H9 (cell line): ENCODE data around the gene KIF26B. TPM values are rescaled to one million over a fixed set of nuclear protein-coding genes. Genes with fewer than 3 reads are reported as not detected.

ENCODE experiments used
- DNase-seq: peaks from one replicate; pipeline ENCODE4 v3.0.0-alpha.2; 2017
- H2AFZ ChIP-seq: one replicate; pipeline ENCODE4 v1.6.1; 2013; ENCODE audit warnings: mild to moderate bottlenecking, low read length, control low read depth, moderate library complexity
- H2AK5ac ChIP-seq: 2 replicates; pipeline ENCODE4 v1.6.1; 2013; ENCODE audit warnings: low read length, control low read depth, mixed read lengths; ENCODE audit not compliant: insufficient read length
- H2BK120ac ChIP-seq: one replicate; pipeline ENCODE4 v1.6.1; 2013; ENCODE audit warnings: low read depth, mild to moderate bottlenecking, low read length, control low read depth, inconsistent platforms; ENCODE audit not compliant: poor library complexity, severe bottlenecking
- H2BK12ac ChIP-seq: 2 replicates; pipeline ENCODE4 v1.6.1; 2013; ENCODE audit warnings: low read length, control low read depth, mixed read lengths, low read depth; ENCODE audit not compliant: insufficient read length
- H2BK15ac ChIP-seq: 2 replicates; pipeline ENCODE4 v1.6.1; 2013; ENCODE audit warnings: low read depth, low read length, control low read depth
- H2BK20ac ChIP-seq: one replicate; pipeline ENCODE4 v1.6.1; 2013; ENCODE audit warnings: low read depth, mild to moderate bottlenecking, low read length, control low read depth, inconsistent platforms; ENCODE audit not compliant: poor library complexity, severe bottlenecking
- H2BK5ac ChIP-seq: 2 replicates; pipeline ENCODE4 v1.6.1; 2013; ENCODE audit warnings: low read length, control low read depth, mixed read lengths; ENCODE audit not compliant: insufficient read length
- H3K14ac ChIP-seq: 2 replicates; pipeline ENCODE4 v1.6.1; 2013; ENCODE audit warnings: low read length, control low read depth; ENCODE audit not compliant: insufficient read depth
- H3K18ac ChIP-seq: 2 replicates; pipeline ENCODE4 v1.6.1; 2013; ENCODE audit warnings: low read depth, mild to moderate bottlenecking, mixed read lengths, low read length, control low read depth; ENCODE audit not compliant: insufficient read length
- H3K23ac ChIP-seq: 2 replicates; pipeline ENCODE4 v1.6.1; 2013; ENCODE audit warnings: low read length, control low read depth, mixed read lengths, low read depth; ENCODE audit not compliant: insufficient read length
- H3K23me2 ChIP-seq: 2 replicates; pipeline ENCODE4 v1.6.1; 2013; ENCODE audit warnings: low read depth, mild to moderate bottlenecking, mixed read lengths, low read length, control low read depth; ENCODE audit not compliant: insufficient read length, poor library complexity, severe bottlenecking
- H3K27ac ChIP-seq: 2 replicates; pipeline ENCODE4 v1.5.1; 2013; ENCODE audit warnings: low read length, control low read depth, mixed read lengths, low read depth; ENCODE audit not compliant: insufficient read length
- H3K27me3 ChIP-seq: 2 replicates; pipeline ENCODE4 v1.6.1; 2013; ENCODE audit warnings: low read length, control low read depth, inconsistent platforms; ENCODE audit not compliant: insufficient read depth
- H3K4ac ChIP-seq: 2 replicates; pipeline ENCODE4 v1.6.1; 2013; ENCODE audit warnings: low read depth, mild to moderate bottlenecking, control low read depth, inconsistent platforms, low read length, moderate library complexity
- H3K4me1 ChIP-seq: 2 replicates; pipeline ENCODE4 v1.6.1; 2013; ENCODE audit warnings: low read length, control low read depth, inconsistent platforms; ENCODE audit not compliant: insufficient read depth
- H3K4me2 ChIP-seq: 2 replicates; pipeline ENCODE4 v1.6.1; 2013; ENCODE audit warnings: low read length, control low read depth, mixed read lengths; ENCODE audit not compliant: insufficient read length, insufficient read depth
- H3K56ac ChIP-seq: 2 replicates; pipeline ENCODE4 v1.6.1; 2013; ENCODE audit warnings: low read depth, mild to moderate bottlenecking, mixed read lengths, low read length, control low read depth; ENCODE audit not compliant: insufficient read length
- H3K79me1 ChIP-seq: 2 replicates; pipeline ENCODE4 v1.6.1; 2013; ENCODE audit warnings: low read depth, mild to moderate bottlenecking, moderate library complexity, low read length, control low read depth, inconsistent platforms; ENCODE audit not compliant: insufficient read depth, poor library complexity, severe bottlenecking
- H3K79me2 ChIP-seq: 2 replicates; pipeline ENCODE4 v1.6.1; 2013; ENCODE audit warnings: low read length, control low read depth, inconsistent platforms; ENCODE audit not compliant: insufficient read depth
- H3K9ac ChIP-seq: 2 replicates; pipeline ENCODE4 v1.6.1; 2013; ENCODE audit warnings: low read length, control low read depth, mixed read lengths; ENCODE audit not compliant: insufficient read length; ENCODE audit errors: extremely low read depth
- H3K9me3 ChIP-seq: one replicate; pipeline ENCODE4 v1.6.1; 2013; ENCODE audit warnings: low read depth, low read length, inconsistent platforms; ENCODE audit not compliant: control insufficient read depth
- H3T11ph ChIP-seq: one replicate; pipeline ENCODE4 v1.6.1; 2013; ENCODE audit warnings: mild to moderate bottlenecking, low read length, control low read depth, inconsistent platforms
- H4K20me1 ChIP-seq: one replicate; pipeline ENCODE4 v1.6.1; 2013; ENCODE audit not compliant: control insufficient read depth, insufficient read length, insufficient read depth
- H4K5ac ChIP-seq: 2 replicates; pipeline ENCODE4 v1.6.1; 2013; ENCODE audit warnings: low read depth, mild to moderate bottlenecking, mixed read lengths, low read length, control low read depth; ENCODE audit not compliant: insufficient read length
- H4K8ac ChIP-seq: replicated peaks from 2 replicates; pipeline ENCODE4 v1.6.1; 2013; ENCODE audit warnings: low read length, control low read depth, mixed read lengths, low read depth; ENCODE audit not compliant: insufficient read length
- H4K91ac ChIP-seq: 2 replicates; pipeline ENCODE4 v1.6.1; 2013; ENCODE audit warnings: low read depth, mild to moderate bottlenecking, moderate library complexity, mixed read lengths, low read length, control low read depth; ENCODE audit not compliant: insufficient read length
- H3K27ac Mint-ChIP-seq, 3 experiments: 2 replicates in 2 of 3; 3 replicates in 1 of 3; pipeline ENCODE4 v1.8.0; 2020 to 2021; ENCODE audit warnings: mixed read lengths in 3 of 3, mild to moderate bottlenecking in 1 of 3, moderate library complexity in 1 of 3
- H3K27me3 Mint-ChIP-seq: 2 replicates; pipeline ENCODE4 v1.8.0; 2021; ENCODE audit warnings: low read depth, mild to moderate bottlenecking, moderate library complexity, mixed read lengths
- H3K36me3 Mint-ChIP-seq, 3 experiments: 2 replicates in 2 of 3; 3 replicates in 1 of 3; pipeline ENCODE4 v1.8.0; 2020 to 2021; ENCODE audit warnings: low read depth in 3 of 3, mixed read lengths in 3 of 3; ENCODE audit not compliant: insufficient read depth in 1 of 3
- H3K4me1 Mint-ChIP-seq, 2 experiments: 2 replicates each; pipeline ENCODE4 v1.8.0; 2020; ENCODE audit warnings: mixed read lengths in 2 of 2
- H3K4me3 Mint-ChIP-seq, 2 experiments: 2 replicates in 1 of 2; 3 replicates in 1 of 2; pipeline ENCODE4 v1.8.0; 2020 to 2021; ENCODE audit warnings: mild to moderate bottlenecking in 2 of 2, mixed read lengths in 2 of 2, moderate library complexity in 1 of 2
- H3K9me3 Mint-ChIP-seq, 2 experiments: 2 replicates in 1 of 2; 3 replicates in 1 of 2; pipeline ENCODE4 v1.8.0; 2020; ENCODE audit warnings: mild to moderate bottlenecking in 2 of 2, mixed read lengths in 2 of 2, moderate library complexity in 1 of 2
- WGBS: extraction: QIAGEN DNeasy Blood & Tissue Kit; methylation state at CpG from one replicate; pipeline ENCODE4 v1.1.7; 2013; ENCODE audit warnings: missing lambda C conversion rate, low lambda C conversion rate, mixed read lengths; ENCODE audit not compliant: insufficient read length; ENCODE audit errors: extremely low coverage; 5-methylcytosine and 5-hydroxymethylcytosine counted together
- total RNA-seq: library from RNA; stranded (reverse); gene quantifications from 2 replicates; pipeline ENCODE4 v1.2.1, GENCODE V29; 2021
- TF ChIP-seq, protein P1 (sequence below): fragments of 200-600 bp; sonication (generic); conservative IDR thresholded peaks from 3 replicates; pipeline ENCODE4 v1.8.0; 2021; ENCODE audit warnings: antibody characterized with exemption, mild to moderate bottlenecking

Gene KIF26B
- total RNA-seq, 1 experiment from 2014 or later: 0.13 TPM

GRCh38 chr1:245682638-245683628 lies 528.1 kb downstream of the KIF26B start:
- Histone ChIP-seq H3K56ac (no peak overlapping the region), H2BK5ac (no peak overlapping the region), H3K4ac (no peak overlapping the region), H2AFZ (no peak overlapping the region), H3T11ph (no peak overlapping the region), H3K9ac (no peak overlapping the region), H2BK120ac (no peak overlapping the region), H4K20me1 (no peaks in the 10 kb centered on the region), H3K23ac (no peak overlapping the region), H3K4me1 (no peaks in the 10 kb centered on the region), H4K91ac (no peak overlapping the region), H2BK12ac (no peak overlapping the region), H3K27me3 (no peaks in the 10 kb centered on the region), H3K9me3 (no peaks in the 10 kb centered on the region), H4K8ac (no peak overlapping the region), H3K79me1 (no peaks in the 10 kb centered on the region), H2AK5ac (no peak overlapping the region), H2BK15ac (no peak overlapping the region), H3K79me2 (no peaks in the 10 kb centered on the region), H4K5ac (no peak overlapping the region), H2BK20ac (no peak overlapping the region), H3K27ac (no peak overlapping the region), H3K23me2 (no peaks in the 10 kb centered on the region), H3K14ac (no peak overlapping the region), H3K4me2 (no peak overlapping the region), H3K18ac (no peak overlapping the region)
- no peak for DNase-seq
- Mint-ChIP-seq H3K4me1 (peaks cover 2 to 4% of the 10 kb centered on the region in 2 experiments; a peak in 2 of 4 replicates), H3K36me3 (no peaks in the 10 kb centered on the region), H3K27ac (no peak overlapping the region), H3K27me3 (peaks cover 20% of the 10 kb centered on the region), H3K4me3 (no peak overlapping the region), H3K9me3 (no peaks in the 10 kb centered on the region)
- TF ChIP-seq, protein P1, sequence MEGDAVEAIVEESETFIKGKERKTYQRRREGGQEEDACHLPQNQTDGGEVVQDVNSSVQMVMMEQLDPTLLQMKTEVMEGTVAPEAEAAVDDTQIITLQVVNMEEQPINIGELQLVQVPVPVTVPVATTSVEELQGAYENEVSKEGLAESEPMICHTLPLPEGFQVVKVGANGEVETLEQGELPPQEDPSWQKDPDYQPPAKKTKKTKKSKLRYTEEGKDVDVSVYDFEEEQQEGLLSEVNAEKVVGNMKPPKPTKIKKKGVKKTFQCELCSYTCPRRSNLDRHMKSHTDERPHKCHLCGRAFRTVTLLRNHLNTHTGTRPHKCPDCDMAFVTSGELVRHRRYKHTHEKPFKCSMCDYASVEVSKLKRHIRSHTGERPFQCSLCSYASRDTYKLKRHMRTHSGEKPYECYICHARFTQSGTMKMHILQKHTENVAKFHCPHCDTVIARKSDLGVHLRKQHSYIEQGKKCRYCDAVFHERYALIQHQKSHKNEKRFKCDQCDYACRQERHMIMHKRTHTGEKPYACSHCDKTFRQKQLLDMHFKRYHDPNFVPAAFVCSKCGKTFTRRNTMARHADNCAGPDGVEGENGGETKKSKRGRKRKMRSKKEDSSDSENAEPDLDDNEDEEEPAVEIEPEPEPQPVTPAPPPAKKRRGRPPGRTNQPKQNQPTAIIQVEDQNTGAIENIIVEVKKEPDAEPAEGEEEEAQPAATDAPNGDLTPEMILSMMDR: no peak
- WGBS: no CpG with 5 or more reads among the region's 21 CpGs
